Glutamatergic neuron (in vitro differentiated cells): ENCODE data around the gene CD320. TPM values are rescaled to one million over a fixed set of nuclear protein-coding genes. Genes with fewer than 3 reads are reported as not detected.

Experiments used
- DNase-seq: peaks from one replicate; pipeline ENCODE4 v3.0.0; 2022
- H3K27ac Mint-ChIP-seq: one replicate; pipeline ENCODE4 v1.8.0; 2020; ENCODE audit warnings: mild to moderate bottlenecking, mixed read lengths, inconsistent platforms; ENCODE audit not compliant: unreplicated experiment
- H3K27me3 Mint-ChIP-seq: one replicate; pipeline ENCODE4 v1.8.0; 2020; ENCODE audit warnings: mild to moderate bottlenecking, moderate library complexity, mixed read lengths, inconsistent platforms; ENCODE audit not compliant: unreplicated experiment
- H3K36me3 Mint-ChIP-seq: one replicate; pipeline ENCODE4 v1.8.0; 2020; ENCODE audit warnings: mild to moderate bottlenecking, mixed read lengths, inconsistent platforms; ENCODE audit not compliant: unreplicated experiment
- H3K4me1 Mint-ChIP-seq: one replicate; pipeline ENCODE4 v1.8.0; 2020; ENCODE audit warnings: mild to moderate bottlenecking, low read depth, mixed read lengths, inconsistent platforms; ENCODE audit not compliant: unreplicated experiment
- H3K4me3 Mint-ChIP-seq: one replicate; pipeline ENCODE4 v1.8.0; 2020; ENCODE audit warnings: mild to moderate bottlenecking, mixed read lengths, inconsistent platforms; ENCODE audit not compliant: unreplicated experiment
- H3K9me3 Mint-ChIP-seq: one replicate; pipeline ENCODE4 v1.8.0; 2020; ENCODE audit warnings: mild to moderate bottlenecking, moderate library complexity, mixed read lengths, inconsistent platforms; ENCODE audit not compliant: unreplicated experiment
- CTCF ChIP-seq: fragments of 200-600 bp; sonication (generic); IDR thresholded peaks from one replicate; pipeline ENCODE4 v1.5.0; 2021; ENCODE audit not compliant: partially characterized antibody, unreplicated experiment
- total RNA-seq: library from RNA; stranded (reverse); fragmentation: NEBNext Ultra II Directional; extraction: Animal tissue kit (Norgen Biotek cat#: 25700); gene quantifications from one replicate; pipeline ENCODE4 v1.2.1, GENCODE V29; 2021; ENCODE audit not compliant: unreplicated experiment

The CD320 gene
- total RNA-seq, 1 donor from 2014 or later, result 45.1 TPM

GRCh38 chr19:8331263-8331845, 23.2 kb upstream of the CD320 start:
- H3K4me3 Mint-ChIP-seq, result no peak overlapping the region
- H3K27me3 Mint-ChIP-seq, result peaks cover 12% of the 10 kb centered on the region

GRCh38 chr19:8329996-8330395, 21.8 kb upstream of the CD320 start:
- Mint-ChIP-seq H3K27ac (no peak overlapping the region), H3K4me3 (no peak overlapping the region), H3K9me3 (peaks cover 3% of the 10 kb centered on the region), H3K4me1 (no peaks in the 10 kb centered on the region), H3K27me3 (peaks cover 9% of the 10 kb centered on the region), H3K36me3 (no peaks in the 10 kb centered on the region)
- TF ChIP-seq CTCF, result no peak
- DNase-seq, result no peak

More at GRCh38 chr19:8331263-8331845, 23.2 kb upstream of the CD320 start:
- H3K36me3 Mint-ChIP-seq, result no peaks in the 10 kb centered on the region
- no peak for TF ChIP-seq CTCF
- H3K9me3 Mint-ChIP-seq, result peaks cover 6% of the 10 kb centered on the region
- DNase-seq, result no peak
- no peak overlapping the region for H3K27ac Mint-ChIP-seq
- H3K4me1 Mint-ChIP-seq, result peaks cover 2% of the 10 kb centered on the region

- TF ChIP-seq CTCF, result no peak
- H3K36me3 Mint-ChIP-seq, result no peaks in the 10 kb centered on the region
- no peak overlapping the region for H3K4me3 Mint-ChIP-seq
- no peak for DNase-seq
- H3K4me1 Mint-ChIP-seq, result peaks cover 4% of the 10 kb centered on the region
- H3K9me3 Mint-ChIP-seq, result peaks cover 12% of the 10 kb centered on the region
- H3K27me3 Mint-ChIP-seq, result peaks cover 12% of the 10 kb centered on the region
- H3K27ac Mint-ChIP-seq, result no peak overlapping the region
Measured at GRCh38 chr19:8325454-8325853, 17.3 kb upstream of the CD320 start.

GRCh38 chr19:8324186-8325050, 16.3 kb upstream of the CD320 start:
- no peak for DNase-seq
- Mint-ChIP-seq H3K9me3 (peaks cover 12% of the 10 kb centered on the region), H3K27ac (no peak overlapping the region), H3K4me3 (no peak overlapping the region), H3K4me1 (peaks cover 6% of the 10 kb centered on the region), H3K27me3 (peaks cover 12% of the 10 kb centered on the region), H3K36me3 (no peaks in the 10 kb centered on the region)
- no peak for TF ChIP-seq CTCF

GRCh38 chr19:8323781-8324185, 15.6 kb upstream of the CD320 start:
- Mint-ChIP-seq H3K9me3 (peaks cover 12% of the 10 kb centered on the region), H3K27ac (no peak overlapping the region), H3K4me3 (no peak overlapping the region), H3K36me3 (no peaks in the 10 kb centered on the region), H3K27me3 (peaks cover 12% of the 10 kb centered on the region), H3K4me1 (peaks cover 6% of the 10 kb centered on the region)
- no peak for TF ChIP-seq CTCF
- DNase-seq, result no peak
